ENCODE measurements around the gene ABLIM2.
"Not testable (repeated sequence)": the region's sequence is repeated elsewhere in the genome, so short reads cannot be mapped to it uniquely, and the experiment has no call there.

Gene ABLIM2

GRCh38 chr4:7918187-7918586 is 240.4 kb downstream of the ABLIM2 start:
- DNase-seq = not testable (repeated sequence)

DNA sequence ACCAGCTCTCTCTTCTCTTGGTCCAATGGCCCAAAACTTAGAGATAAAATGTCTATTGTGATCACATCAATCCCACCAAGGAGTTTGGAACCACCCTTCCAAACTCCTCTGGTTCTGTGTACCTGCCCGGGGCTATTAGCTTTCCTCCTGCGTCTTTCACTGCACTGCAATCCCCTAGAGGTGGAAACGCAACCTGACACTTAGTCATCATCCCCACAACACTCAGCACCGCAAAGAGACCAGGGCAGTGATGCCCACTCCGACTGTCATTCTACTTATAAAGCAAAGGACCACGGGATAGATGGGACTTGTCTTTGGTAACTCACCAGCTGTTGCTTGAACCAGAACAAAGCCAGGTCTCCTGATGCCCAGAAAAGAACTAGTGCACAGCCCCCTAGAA is 240.9 kb downstream of the ABLIM2 start:
- DNase-seq = no peak

GRCh38 chr4:7915875-7916242 is 242.8 kb downstream of the ABLIM2 start:
- no peak for DNase-seq

All from activated T-cell treated with anti-CD3 and anti-CD28 coated beads, Interleukin-2, amount 50 U/mL, for 48 hours (primary cell).